NCI-H69 (cell line): ENCODE results near the gene DLGAP5.

Experiments used
- DNase-seq: peaks from one replicate; lab custom pipeline; 2025; lab: John Stamatoyannopoulos, UW

DLGAP5 gene

DNA sequence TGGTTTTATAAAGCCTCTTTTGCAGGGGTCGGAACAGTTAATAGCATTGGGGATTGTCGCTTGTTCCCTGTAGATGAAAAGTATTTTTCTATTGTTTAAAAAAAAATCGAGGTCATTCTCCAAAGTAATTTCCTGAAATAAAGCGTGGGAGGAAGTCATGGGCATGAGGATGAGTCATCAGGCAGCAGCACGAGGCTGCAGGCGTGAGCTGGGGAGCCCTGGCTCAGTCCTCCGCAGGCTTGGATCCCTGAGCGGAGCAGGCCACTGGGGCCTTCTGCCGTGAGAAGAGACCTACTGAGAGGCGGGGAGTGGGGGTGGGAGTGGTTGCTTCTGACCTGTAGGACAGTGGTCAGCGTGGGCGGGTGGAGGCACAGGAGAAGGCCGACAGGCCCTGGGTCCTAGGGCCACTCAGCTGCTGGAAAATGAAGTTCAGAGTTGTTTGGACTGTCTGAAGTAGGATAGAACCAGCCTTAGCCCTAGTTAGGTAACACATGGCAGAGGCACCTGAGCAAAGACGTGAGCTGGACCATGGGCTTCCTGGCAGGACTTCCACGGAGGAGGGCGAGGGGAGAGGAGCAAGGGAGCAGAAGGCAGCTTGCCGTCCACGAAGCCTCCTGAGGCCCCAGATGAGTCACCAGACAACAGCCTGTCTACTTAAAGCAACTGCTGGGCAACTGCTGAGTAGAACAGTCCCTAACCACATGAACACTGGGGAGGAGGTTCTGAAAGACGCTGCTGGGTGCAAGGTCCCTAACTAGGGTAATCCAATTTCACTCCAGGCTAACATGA, 83.4 kb downstream of the DLGAP5 start:
- DNase-seq: peak; percentile 12

DNA sequence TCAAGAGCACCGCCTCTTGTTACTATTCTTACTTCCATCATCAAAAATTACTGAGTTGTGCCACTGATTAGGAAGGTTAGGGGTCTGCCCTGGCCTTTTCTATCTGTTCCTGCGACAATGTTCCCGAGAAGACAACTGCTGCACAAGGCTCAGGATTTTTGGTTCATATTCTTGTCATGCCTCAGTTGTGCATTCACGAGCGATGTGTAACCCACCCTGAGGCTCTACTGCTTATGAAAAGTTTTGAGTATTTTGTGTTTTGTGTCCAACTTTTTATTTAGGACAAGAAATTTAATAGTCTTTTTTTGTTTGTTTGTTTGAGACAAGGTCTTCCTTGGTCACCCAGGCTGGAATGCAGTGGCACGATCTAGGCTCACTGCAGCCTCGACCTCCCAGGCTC, 85.4 kb downstream of the DLGAP5 start:
- no peak for DNase-seq

DNA sequence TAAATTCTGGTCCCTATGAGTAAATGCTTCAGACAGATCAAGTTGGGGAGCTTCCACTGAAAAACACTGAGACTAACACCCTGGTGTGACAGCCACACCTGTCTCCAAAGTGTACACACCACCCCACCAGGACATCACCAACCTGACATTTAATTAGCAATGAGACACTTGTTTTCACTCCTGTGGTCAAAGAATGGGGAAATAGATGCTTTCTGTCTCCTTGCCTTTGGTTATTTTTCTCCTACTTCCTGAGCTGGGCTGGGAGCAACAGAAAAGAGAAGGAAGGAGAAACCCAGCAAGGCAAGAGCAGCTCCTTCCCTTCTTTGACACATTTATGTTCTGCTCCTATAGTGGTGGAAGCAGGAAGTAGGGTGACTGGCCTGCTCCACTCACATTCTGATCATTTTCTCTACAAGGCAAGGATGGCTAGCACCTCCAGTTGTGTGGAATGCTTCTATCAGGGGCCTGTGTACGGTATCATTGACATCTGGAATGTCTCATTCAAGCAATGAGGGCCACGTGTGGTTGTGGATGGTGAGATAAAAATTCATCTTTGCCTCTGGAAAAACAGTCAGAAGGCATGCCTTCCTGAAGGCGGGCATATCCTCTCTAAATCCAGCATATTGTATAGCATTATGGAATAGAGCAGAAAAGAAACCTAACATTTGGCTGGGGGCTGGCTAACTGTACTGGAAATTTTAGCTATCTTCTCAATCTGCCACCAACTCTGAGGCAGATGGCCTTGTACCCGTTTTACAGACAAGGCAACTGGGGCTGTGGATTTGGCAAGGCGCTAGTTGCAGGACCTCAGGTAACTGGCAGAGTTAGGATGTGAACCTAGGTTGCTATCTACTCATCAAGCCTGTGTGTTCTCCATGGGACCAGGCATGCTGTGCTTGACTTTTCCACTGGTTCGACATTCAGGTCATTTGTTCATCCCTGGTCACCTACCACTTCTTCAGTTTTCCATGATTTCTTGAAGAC, 87.1 kb downstream of the DLGAP5 start:
- peak; percentile 42 for DNase-seq

DNA sequence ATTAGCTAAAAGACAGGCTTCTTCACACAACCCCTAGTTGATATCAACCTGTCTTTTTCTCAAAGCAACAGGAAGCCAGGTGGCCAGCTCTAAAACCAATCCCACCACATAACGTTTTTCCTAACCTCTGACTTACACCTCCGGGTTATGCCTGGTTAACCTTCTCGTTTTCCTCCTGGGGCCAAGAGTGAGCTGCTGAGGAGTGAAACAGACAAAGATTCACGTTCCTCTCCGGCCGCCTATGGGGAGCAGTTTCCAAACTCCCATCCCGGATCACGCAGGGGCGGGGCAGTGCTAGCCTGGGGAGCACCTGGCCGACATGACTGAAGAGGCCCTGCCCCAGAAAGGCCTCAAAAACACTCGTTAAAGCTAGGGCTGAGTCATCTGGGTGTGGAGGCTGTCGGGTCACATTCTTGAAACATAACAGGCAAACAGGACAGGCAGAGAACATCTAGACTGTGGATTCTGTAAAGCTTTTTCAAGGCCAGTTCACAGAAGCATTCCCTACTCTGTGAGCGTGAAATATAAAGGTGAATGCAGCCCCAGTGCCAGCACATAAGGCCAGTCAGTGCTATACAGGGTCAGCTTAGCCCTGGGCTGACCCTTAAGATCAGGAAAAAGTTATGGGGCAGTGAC, 88.3 kb downstream of the DLGAP5 start:
- DNase-seq: peak; percentile 54

DNA sequence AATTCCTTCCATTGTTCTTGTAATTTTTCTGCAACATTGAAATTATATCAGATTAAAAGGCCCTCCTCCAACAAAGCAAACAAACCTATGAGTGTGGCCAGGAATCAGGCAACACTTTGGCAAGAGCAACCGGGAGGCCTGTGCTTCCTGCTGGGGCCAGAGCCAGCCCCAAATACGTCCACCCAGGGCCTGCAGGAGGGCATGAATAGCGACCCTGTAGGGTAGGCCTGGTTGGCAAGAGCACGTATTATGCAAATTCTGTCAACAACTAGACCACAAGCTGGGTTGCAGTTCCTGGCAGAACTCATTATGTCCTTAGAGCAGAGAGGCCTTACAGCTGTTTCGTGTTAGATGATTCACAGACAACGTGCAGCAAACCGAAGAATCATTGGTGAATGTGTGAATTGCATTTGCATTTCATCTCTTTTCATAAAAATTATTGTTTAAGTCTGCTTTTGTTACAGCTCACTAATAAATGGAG, 89.2 kb downstream of the DLGAP5 start:
- DNase-seq: peak; percentile 97

DNA sequence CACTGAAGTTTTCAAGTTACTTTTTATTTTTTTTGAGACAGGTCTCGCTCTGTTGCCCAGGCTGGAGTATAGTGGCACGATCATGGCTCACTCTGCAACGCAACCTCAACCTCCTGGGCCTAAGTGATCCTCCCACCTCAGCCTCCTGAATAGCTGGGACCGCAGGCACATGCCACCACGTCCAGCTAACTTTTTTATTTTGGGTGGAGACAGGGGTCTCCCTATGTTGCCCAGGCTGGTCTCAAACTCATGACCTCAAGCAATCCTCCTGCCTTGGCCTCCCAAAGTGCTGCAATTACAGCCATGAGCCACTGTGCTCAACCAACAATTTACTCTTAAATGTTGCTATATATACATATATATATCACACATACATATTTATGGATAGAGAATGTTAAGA, 89.7 kb downstream of the DLGAP5 start:
- DNase-seq: no peak

DNA sequence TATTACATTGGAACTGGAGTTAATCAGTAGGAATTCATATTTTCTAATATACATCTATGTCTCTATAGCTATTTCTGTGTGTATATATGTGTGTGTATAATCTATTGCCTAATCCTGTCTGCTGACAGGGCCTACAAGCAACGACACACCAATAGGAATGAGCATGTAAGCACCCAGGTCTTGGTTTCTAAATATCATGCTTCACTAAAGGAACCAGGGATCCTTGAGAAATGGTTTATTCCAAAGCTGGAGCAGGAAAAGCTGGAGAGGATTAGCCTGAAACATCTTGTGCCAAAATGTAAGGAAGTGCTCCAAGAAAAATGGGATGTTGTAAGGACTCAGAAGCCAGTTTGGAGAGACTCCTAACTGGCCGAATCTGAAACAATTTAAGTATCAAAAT, 91.6 kb downstream of the DLGAP5 start:
- DNase-seq: no peak

DNA sequence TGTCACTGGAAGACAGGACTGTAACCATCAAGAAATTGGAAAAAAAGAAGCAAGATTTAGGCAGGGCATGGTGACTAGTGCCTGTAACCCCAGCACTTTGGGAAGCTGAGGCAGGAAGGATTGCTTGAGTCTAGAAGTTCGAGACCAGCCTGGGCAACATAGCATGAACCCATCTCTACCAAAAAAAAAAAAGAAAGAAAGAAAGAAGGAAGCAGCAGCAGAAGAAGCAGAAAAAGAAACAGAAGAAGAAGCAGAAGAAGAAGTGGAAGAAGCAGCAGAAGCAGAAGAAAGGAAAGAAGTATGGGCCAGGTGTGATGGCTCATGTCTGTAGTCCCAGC, 92.9 kb downstream of the DLGAP5 start:
- no peak for DNase-seq
